ENCODE data around the gene LRRC45. TPM values are rescaled to one million over a fixed set of nuclear protein-coding genes. Genes with fewer than 3 reads are reported as not detected.
A peak's percentile ranks its signal among the peaks of the same experiment; 100 is the strongest.

LRRC45 gene
- total and polyA plus RNA-seq, 11 donors = 2.9 to 8.6 (median 5.6) TPM

DNA sequence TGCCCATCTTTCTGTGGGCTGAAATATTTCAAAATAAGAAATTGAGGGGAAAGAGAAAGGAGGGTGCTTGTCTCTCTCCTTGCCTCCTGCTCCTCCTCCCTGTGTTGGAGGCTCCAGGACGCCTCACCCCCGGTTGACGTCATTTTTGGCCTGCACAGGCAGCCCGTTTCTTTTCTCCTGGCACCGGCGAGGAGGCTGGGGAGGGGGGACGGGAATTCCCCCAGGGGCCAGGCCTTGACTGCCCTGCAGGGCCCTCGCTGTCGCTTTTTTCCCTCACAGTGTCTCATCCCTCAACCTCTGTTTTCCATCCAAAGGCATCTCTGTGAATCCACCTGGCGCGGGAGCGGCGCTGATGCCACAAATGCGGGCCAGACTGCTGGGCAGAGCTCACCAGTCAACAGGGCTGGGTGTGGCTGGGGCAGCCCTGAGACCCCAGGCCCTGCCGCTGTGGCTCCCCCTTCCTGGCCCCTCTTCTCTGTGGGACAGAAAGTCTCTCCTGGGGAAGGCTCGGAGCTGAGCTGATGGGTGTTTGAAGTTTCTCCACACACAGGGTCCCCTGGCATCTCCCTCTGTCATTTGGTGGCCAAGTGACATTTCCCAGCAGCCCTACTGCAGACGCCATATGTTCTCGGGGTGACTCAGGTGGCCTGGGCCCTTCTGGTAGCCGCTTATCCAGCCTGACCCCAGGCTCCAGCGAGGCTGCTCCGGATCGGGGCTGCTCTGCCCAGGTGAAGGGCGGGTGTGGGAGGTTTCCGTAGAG lies 16.5 kb upstream of the LRRC45 start:
- Histone ChIP-seq H3K4me1 (peaks cover 0 to 48% (median 21%) of the 10 kb centered on the region in 12 donors), H3K4me3 (no peak overlapping the region), H3K9me3 (no peaks in the 10 kb centered on the region), H3K27ac (peak overlapping the region in 3 of 12 donors; percentile 1 to 46 (median 24)), H3K27me3 (no peaks in the 10 kb centered on the region), H3K36me3 (peaks cover 0 to 5% (median 0%) of the 10 kb centered on the region in 9 donors)
- TF ChIP-seq POLR2A (IDR thresholded peaks at IDR 0.05) = no peak
- TF ChIP-seq, protein P1, sequence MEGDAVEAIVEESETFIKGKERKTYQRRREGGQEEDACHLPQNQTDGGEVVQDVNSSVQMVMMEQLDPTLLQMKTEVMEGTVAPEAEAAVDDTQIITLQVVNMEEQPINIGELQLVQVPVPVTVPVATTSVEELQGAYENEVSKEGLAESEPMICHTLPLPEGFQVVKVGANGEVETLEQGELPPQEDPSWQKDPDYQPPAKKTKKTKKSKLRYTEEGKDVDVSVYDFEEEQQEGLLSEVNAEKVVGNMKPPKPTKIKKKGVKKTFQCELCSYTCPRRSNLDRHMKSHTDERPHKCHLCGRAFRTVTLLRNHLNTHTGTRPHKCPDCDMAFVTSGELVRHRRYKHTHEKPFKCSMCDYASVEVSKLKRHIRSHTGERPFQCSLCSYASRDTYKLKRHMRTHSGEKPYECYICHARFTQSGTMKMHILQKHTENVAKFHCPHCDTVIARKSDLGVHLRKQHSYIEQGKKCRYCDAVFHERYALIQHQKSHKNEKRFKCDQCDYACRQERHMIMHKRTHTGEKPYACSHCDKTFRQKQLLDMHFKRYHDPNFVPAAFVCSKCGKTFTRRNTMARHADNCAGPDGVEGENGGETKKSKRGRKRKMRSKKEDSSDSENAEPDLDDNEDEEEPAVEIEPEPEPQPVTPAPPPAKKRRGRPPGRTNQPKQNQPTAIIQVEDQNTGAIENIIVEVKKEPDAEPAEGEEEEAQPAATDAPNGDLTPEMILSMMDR (IDR thresholded peaks at IDR 0.05) = no peak
- intact Hi-C loops (cut with DNase I) = no loop called here
- peak in 3 of 5 donors; percentile 51 to 73 (median 55) for DNase-seq
- ATAC-seq = peak in 3 of 4 donors; percentile 36 to 53 (median 38)
- WGBS, 4 donors = 57 to 61% (median 59%) methylated on average over 22 to 24 of the region's 24 CpGs

DNA sequence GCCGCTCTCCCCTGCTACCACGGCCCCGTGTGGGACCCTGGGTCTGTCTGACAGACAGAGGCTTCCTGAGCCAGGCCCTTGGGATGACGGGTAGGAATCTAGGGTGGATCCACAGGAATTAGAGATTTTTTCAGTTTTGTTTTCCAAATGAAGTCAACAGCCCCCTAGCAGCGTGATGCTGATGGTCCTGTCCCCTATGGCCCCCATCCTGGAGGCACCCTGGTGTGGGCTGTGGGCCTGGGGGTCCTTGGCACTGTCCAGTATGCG lies 15.9 kb upstream of the LRRC45 start:
- TF ChIP-seq, protein P1 (IDR thresholded peaks at IDR 0.05) = no peak
- no peak for TF ChIP-seq POLR2A (IDR thresholded peaks at IDR 0.05)
- Histone ChIP-seq H3K27me3 (no peaks in the 10 kb centered on the region), H3K27ac (peak overlapping the region in 1 of 12 donors; percentile 1), H3K36me3 (peaks cover 0 to 9% (median 0%) of the 10 kb centered on the region in 9 donors), H3K4me1 (peaks cover 0 to 48% (median 21%) of the 10 kb centered on the region in 12 donors), H3K9me3 (no peaks in the 10 kb centered on the region), H3K4me3 (no peak overlapping the region)
- 84 to 90% (median 88%) methylated on average over 5 to 6 of the region's 6 CpGs for WGBS, 4 donors
- ATAC-seq = no peak
- intact Hi-C loops (cut with DNase I) = no loop called here
- no peak for DNase-seq

DNA sequence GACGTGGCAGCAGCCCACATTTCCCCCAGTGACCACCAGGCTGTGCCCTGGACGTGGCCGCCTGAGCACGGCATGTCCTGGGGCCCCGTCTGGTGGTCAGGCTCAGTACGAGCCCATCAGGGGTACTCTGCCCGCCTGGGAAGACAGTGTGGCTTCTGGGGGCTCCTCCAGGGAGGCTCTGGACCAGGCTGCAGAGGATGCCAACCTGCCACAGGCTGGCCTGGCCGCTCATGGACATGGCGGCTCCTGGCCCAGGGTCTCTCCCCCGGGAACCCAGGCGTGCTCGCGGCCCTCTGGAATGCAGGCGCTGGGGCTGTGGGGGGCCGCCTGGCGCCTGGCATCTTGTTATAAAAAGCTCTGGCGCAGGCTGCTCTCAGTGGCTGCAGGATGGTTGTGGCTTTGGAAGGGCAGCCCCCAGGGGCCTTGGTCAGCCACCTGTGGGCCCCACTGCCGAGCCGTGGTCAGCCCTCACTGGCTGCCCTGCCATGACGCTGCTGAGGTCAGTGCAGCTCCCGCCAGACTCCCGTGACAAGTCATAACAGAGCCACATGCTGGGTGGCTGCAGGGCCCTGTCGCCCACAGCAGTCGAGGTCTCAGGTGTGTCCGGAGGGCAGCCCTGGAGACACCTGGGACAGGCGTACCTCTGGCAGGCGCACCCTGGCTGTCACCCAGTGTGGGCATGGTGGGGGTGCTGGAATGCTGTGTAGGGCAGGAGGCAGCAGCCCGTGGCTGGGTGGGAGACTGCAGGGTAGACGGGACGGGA lies 15.4 kb upstream of the LRRC45 start:
- H3K27me3 ChIP-seq = no peaks in the 10 kb centered on the region
- 71 to 81% (median 77%) methylated on average over 17 to 30 of the region's 30 CpGs for WGBS, 4 donors
- H3K4me1 ChIP-seq = peaks cover 0 to 53% (median 22%) of the 10 kb centered on the region in 12 donors
- no peak overlapping the region for H3K27ac ChIP-seq
- peaks cover 0 to 9% (median 0%) of the 10 kb centered on the region in 9 donors for H3K36me3 ChIP-seq
- intact Hi-C loops (cut with DNase I) = no loop called here
- ATAC-seq (no peak), DNase-seq (no peak)
- no peaks in the 10 kb centered on the region for H3K9me3 ChIP-seq
- TF ChIP-seq, protein P1 (IDR thresholded peaks at IDR 0.05) = no peak
- TF ChIP-seq POLR2A (IDR thresholded peaks at IDR 0.05) = no peak
- H3K4me3 ChIP-seq = no peak overlapping the region

DNA sequence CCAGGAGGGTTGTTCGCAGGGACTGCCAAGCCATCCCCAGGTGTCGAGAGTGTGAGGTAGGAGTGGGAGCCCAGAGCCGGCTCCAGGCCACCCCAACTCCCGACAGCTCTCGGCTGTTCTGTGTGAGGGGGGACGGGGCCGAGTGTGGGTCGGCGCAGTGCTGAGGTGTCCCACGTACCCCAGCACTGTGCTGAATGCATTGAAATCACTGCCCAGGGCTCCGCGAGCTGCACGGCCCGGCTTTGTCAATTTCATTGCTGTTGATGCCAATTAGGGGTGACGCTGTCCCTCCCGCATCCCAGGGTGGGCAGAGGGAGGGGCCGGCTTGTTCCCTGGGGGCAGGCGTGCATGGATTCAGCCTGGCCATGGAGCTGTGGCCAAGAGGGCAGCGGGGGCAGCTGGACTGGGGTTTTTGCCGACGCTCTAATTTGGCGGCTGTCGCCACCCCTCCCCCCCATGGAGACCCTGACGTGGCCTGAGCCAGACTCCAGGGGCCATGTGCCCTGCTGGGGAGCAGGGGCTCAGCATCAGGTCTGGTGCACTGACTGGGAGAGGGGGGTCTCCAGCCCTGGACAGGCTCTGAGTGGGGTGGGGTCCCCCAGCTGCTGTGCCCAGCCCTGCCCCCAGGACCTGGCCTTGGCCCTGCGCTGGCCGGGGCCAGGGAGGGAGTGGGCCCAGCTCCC lies 14.7 kb upstream of the LRRC45 start:
- no peaks in the 10 kb centered on the region for H3K9me3 ChIP-seq
- ATAC-seq = no peak
- TF ChIP-seq, protein P1 (IDR thresholded peaks at IDR 0.05) = no peak
- TF ChIP-seq POLR2A (IDR thresholded peaks at IDR 0.05) = no peak
- no peak for DNase-seq
- WGBS, 4 donors = 86 to 90% (median 88%) methylated on average over 7 to 26 of the region's 26 CpGs
- intact Hi-C loops (cut with DNase I) = no loop called here
- H3K36me3 ChIP-seq = peaks cover 0 to 9% (median 0%) of the 10 kb centered on the region in 9 donors
- peaks cover 0 to 57% (median 22%) of the 10 kb centered on the region in 12 donors for H3K4me1 ChIP-seq
- peak overlapping the region in 1 of 12 donors; percentile 44 for H3K27ac ChIP-seq
- no peaks in the 10 kb centered on the region for H3K27me3 ChIP-seq
- no peak overlapping the region for H3K4me3 ChIP-seq

Measured in heart left ventricle (tissue), 16 donors.